ENCODE data around the gene IPO13.

- TF ChIP-seq EP300 (IDR thresholded peaks at IDR 0.05) (no peak), POLR2A (IDR thresholded peaks at IDR 0.05) (no peak)
- TF ChIP-seq, protein P1, sequence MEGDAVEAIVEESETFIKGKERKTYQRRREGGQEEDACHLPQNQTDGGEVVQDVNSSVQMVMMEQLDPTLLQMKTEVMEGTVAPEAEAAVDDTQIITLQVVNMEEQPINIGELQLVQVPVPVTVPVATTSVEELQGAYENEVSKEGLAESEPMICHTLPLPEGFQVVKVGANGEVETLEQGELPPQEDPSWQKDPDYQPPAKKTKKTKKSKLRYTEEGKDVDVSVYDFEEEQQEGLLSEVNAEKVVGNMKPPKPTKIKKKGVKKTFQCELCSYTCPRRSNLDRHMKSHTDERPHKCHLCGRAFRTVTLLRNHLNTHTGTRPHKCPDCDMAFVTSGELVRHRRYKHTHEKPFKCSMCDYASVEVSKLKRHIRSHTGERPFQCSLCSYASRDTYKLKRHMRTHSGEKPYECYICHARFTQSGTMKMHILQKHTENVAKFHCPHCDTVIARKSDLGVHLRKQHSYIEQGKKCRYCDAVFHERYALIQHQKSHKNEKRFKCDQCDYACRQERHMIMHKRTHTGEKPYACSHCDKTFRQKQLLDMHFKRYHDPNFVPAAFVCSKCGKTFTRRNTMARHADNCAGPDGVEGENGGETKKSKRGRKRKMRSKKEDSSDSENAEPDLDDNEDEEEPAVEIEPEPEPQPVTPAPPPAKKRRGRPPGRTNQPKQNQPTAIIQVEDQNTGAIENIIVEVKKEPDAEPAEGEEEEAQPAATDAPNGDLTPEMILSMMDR (IDR thresholded peaks at IDR 0.05): no peak
Measured at GRCh38 chr1:43977376-43978263, 30.9 kb downstream of the IPO13 start.

All from upper lobe of left lung (tissue), 4 donors.